KMS-11 (cell line): ENCODE data around the gene TBX20.

ENCODE experiments used
- H2AFZ ChIP-seq: fragments of 200-600 bp; sonication (generic); 2 replicates; pipeline ENCODE4 v1.6.1; 2016; ENCODE audit warnings: antibody characterized with exemption, mixed run types, low read depth
- H3K27ac ChIP-seq: fragments of 200-600 bp; sonication (generic); 2 replicates; pipeline ENCODE4 v1.6.1; 2016; ENCODE audit warnings: mild to moderate bottlenecking, mixed run types
- H3K27me3 ChIP-seq: fragments of 200-600 bp; sonication (generic); 2 replicates; pipeline ENCODE4 v1.6.1; 2017; ENCODE audit warnings: mild to moderate bottlenecking, low read depth, mixed run types, moderate library complexity; ENCODE audit not compliant: insufficient read depth
- H3K36me3 ChIP-seq: fragments of 200-600 bp; sonication (generic); 2 replicates; pipeline ENCODE4 v1.6.1; 2017; ENCODE audit warnings: mild to moderate bottlenecking, mixed run types; ENCODE audit not compliant: insufficient read depth
- H3K4me1 ChIP-seq: fragments of 200-600 bp; sonication (generic); 2 replicates; pipeline ENCODE4 v1.6.1; 2016; ENCODE audit warnings: mild to moderate bottlenecking, low read depth, mixed run types; ENCODE audit not compliant: poor library complexity, severe bottlenecking
- H3K4me2 ChIP-seq: fragments of 200-600 bp; sonication (generic); 2 replicates; pipeline ENCODE4 v1.7.0; 2016; ENCODE audit warnings: mild to moderate bottlenecking, mixed run types
- H3K4me3 ChIP-seq: fragments of 200-600 bp; sonication (generic); IDR thresholded peaks from 2 replicates; pipeline ENCODE4 v1.6.1; 2017; ENCODE audit warnings: low read depth, low read length, mixed read lengths; ENCODE audit not compliant: insufficient read depth
- H3K79me2 ChIP-seq: fragments of 200-600 bp; sonication (generic); 2 replicates; pipeline ENCODE4 v1.6.1; 2016; ENCODE audit warnings: low read depth, mixed run types; ENCODE audit not compliant: insufficient read depth
- H3K9ac ChIP-seq: fragments of 200-600 bp; sonication (generic); 2 replicates; pipeline ENCODE4 v1.6.1; 2016; ENCODE audit warnings: mild to moderate bottlenecking, mixed run types
- H4K20me1 ChIP-seq: fragments of 200-600 bp; sonication (generic); 2 replicates; pipeline ENCODE4 v1.6.1; 2016; ENCODE audit warnings: mild to moderate bottlenecking, mixed run types; ENCODE audit not compliant: insufficient read depth
- TF ChIP-seq, protein P1 (sequence below): fragments of 200-600 bp; sonication (generic); conservative IDR thresholded peaks from 2 replicates; pipeline ENCODE4 v1.6.1; 2017; ENCODE audit warnings: low read depth, mild to moderate bottlenecking, antibody characterized with exemption, low read length, moderate library complexity, mixed read lengths

TBX20 gene

DNA sequence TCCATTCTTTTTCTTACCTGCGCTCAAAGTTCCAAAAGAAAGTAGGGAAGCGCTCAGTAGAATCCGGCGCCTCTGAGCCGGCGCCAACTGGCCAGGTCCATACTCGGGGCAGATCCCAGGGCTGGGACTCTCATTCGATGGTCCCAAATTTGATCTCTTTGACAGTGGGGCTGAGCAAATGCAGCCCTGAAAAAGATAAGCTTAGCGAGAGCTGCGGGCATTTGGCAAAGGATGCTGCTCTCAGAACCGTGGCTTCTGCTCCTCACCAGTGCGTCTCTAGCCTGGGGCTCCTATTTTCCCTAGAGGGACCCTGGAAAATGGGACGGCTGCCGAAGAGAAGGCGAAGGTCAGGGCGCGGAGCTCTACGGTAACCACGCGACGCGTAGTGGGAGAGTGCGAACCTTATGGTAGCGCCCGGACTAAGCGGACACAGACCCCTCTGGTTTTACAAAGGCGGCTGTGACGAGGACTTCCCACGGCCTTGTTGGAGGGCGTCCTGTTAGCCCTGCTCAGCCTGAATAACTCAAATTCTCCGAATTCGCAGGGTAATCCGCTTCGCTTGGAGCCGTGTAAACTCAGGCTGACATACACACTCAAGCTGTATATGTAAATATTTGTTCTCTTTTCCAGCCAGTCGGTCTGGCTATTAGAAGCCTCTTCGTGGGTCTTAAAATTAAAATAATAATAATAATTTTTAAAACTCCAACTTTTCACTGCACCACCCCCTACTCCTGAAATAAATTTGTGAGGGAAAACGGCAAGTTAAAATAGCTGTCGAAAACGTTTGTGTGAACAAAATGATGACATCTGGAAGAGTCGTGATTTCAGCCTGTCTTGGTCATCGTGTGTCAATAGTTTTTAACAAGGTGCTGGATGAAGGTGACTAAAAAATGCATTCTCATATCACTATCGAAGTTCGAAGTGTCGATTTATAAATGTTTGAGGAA lies 869 bp upstream of the TBX20 start:
- Histone ChIP-seq H3K9ac (no peak overlapping the region), H4K20me1 (no peaks in the 10 kb centered on the region), H3K4me3 (no peak overlapping the region), H3K27me3 (no peaks in the 10 kb centered on the region), H3K4me1 (no peaks in the 10 kb centered on the region), H2AFZ (peak overlapping the region; percentile 40; the same call in 1 of the 2 replicates), H3K79me2 (no peaks in the 10 kb centered on the region), H3K4me2 (no peak overlapping the region), H3K27ac (no peak overlapping the region), H3K36me3 (no peaks in the 10 kb centered on the region)
- TF ChIP-seq, protein P1, sequence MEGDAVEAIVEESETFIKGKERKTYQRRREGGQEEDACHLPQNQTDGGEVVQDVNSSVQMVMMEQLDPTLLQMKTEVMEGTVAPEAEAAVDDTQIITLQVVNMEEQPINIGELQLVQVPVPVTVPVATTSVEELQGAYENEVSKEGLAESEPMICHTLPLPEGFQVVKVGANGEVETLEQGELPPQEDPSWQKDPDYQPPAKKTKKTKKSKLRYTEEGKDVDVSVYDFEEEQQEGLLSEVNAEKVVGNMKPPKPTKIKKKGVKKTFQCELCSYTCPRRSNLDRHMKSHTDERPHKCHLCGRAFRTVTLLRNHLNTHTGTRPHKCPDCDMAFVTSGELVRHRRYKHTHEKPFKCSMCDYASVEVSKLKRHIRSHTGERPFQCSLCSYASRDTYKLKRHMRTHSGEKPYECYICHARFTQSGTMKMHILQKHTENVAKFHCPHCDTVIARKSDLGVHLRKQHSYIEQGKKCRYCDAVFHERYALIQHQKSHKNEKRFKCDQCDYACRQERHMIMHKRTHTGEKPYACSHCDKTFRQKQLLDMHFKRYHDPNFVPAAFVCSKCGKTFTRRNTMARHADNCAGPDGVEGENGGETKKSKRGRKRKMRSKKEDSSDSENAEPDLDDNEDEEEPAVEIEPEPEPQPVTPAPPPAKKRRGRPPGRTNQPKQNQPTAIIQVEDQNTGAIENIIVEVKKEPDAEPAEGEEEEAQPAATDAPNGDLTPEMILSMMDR = no peak

DNA sequence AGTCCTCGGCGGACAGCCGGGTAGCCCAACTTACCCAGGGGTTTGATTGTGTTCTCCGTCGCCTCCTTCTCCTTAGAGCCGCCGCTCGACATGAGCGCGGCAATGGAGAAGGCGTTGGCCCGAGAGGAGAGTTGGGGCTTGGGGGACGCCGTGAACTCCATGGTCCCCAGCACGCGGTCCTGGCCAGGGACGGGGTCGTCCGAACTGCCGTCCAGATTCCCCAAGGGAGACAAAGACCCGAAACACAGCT lies 515 bp downstream of the TBX20 start:
- peak overlapping the region; percentile 26 for H3K4me2 ChIP-seq
- no peaks in the 10 kb centered on the region for H3K27me3 ChIP-seq
- no peaks in the 10 kb centered on the region for H3K79me2 ChIP-seq
- H3K36me3 ChIP-seq = no peaks in the 10 kb centered on the region
- H3K27ac ChIP-seq = no peak overlapping the region
- no peaks in the 10 kb centered on the region for H3K4me1 ChIP-seq
- H4K20me1 ChIP-seq = no peaks in the 10 kb centered on the region
- peak overlapping the region; percentile 39; the same call in 1 of the 2 replicates for H3K9ac ChIP-seq
- 0 out of 2 replicates have a peak overlapping the region, but pooled peaks have one; percentile 9 for H2AFZ ChIP-seq
- H3K4me3 ChIP-seq = no peak overlapping the region
- TF ChIP-seq, protein P1 = no peak

DNA sequence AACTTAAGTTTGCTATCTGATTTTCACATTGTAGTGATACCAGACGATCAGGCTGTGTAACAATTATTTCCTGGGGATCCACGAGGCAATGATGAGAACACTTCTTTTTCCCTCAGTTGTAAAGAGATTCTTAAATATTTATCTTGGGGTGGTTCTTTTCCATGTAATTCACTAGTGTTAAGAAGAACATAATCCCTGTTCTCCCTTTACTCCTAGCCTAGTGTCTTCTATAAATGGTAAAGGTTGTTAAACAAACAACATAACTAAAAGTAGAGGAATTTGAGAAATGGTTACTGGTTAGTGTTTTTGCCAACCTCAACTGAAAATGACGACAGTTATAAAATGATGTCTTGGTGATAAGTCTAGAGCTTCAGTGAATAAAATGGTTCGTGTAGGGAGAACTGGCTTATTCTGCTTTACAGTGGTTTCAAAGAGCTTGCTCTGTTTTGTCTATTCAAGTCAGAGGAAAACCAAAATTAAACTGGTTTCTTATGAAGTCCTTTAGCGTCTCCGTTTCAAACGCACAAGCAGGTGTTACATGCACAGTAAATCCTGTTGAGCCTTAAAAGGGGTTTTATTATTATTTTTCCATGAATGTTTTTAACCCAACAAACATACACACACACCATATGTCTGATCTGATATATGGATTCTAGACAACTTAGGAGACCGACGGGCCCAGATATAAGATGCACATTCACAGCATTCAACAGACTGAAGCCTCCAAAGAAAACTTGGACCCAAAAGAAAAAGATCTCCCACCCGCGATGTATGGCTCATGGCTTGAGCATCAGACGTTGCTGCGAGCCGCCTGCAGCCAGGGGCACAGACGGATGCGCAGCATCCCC lies 1.1 kb downstream of the TBX20 start:
- no peaks in the 10 kb centered on the region for H3K79me2 ChIP-seq
- no peaks in the 10 kb centered on the region for H3K36me3 ChIP-seq
- H3K27me3 ChIP-seq = no peaks in the 10 kb centered on the region
- peak overlapping the region; percentile 26 for H3K4me2 ChIP-seq
- no peak overlapping the region for H3K9ac ChIP-seq
- H2AFZ ChIP-seq = no peak overlapping the region
- H3K4me1 ChIP-seq = no peaks in the 10 kb centered on the region
- no peak overlapping the region for H3K27ac ChIP-seq
- H4K20me1 ChIP-seq = no peaks in the 10 kb centered on the region
- H3K4me3 ChIP-seq = no peak overlapping the region
- TF ChIP-seq, protein P1 = no peak

DNA sequence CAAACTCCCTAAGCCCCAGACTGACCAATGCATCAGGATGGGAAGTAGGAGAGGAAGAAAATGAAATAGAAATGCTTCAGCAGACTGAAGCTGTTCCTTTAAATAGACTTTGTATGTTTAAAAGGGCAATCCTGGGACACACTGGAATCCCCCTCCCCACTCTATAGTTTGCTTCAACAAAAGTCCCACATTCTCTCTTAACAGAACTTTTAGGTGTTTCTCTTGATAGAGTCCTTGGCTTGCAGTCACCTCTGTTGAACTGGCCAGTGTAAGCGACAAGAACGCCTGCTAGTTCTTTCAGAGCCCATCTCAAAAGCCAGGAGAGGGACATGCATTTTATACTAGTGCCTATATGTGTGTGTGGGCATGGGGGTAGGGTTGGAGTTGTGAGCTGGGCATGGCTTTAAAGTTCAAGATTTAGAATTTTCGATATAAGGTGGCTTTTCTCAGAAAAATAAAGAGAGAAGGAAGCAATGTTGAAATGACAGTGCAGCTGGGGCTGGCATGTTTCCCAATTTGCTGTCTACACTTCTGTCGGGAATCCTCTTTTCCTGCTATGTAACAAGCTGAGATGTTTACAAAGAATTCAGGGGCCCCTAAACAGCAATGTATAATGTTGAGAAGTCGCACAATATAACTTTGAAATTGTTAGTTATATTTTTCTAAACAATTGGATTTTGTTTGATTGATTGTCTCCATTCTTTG lies 2.1 kb downstream of the TBX20 start:
- Histone ChIP-seq H3K4me1 (no peaks in the 10 kb centered on the region), H3K79me2 (no peaks in the 10 kb centered on the region), H2AFZ (no peak overlapping the region), H4K20me1 (no peaks in the 10 kb centered on the region), H3K4me3 (no peak overlapping the region), H3K36me3 (no peaks in the 10 kb centered on the region), H3K4me2 (no peak overlapping the region), H3K27me3 (no peaks in the 10 kb centered on the region), H3K9ac (no peak overlapping the region), H3K27ac (no peak overlapping the region)
- TF ChIP-seq, protein P1 = no peak
